HepG2 (cell line): ENCODE results near the gene UBXN6. TPM values are rescaled to one million over a fixed set of nuclear protein-coding genes. Genes with fewer than 3 reads are reported as not detected.

ENCODE experiments used
- EZH2 ChIP-seq: conservative IDR thresholded peaks from 2 replicates; pipeline ENCODE4 v1.6.1; 2012; ENCODE audit warnings: mild to moderate bottlenecking, low read depth, low read length, moderate library complexity
- FOXM1 ChIP-seq: sonication (generic); formaldehyde crosslinking; IDR thresholded peaks from 2 replicates; pipeline ENCODE4 v1.5.0; 2020; ENCODE audit warnings: missing genetic modification reagents
- HOXA7 ChIP-seq: sonication (generic); formaldehyde crosslinking; IDR thresholded peaks from 2 replicates; pipeline ENCODE4 v1.8.1; 2022; ENCODE audit warnings: mild to moderate bottlenecking, missing genetic modification reagents, moderate library complexity
- JUNB ChIP-seq: sonication (generic); formaldehyde crosslinking; IDR thresholded peaks from 2 replicates; pipeline ENCODE4 v1.8.0; 2022; ENCODE audit warnings: missing genetic modification reagents, mild to moderate bottlenecking, borderline replicate concordance
- MAZ ChIP-seq, 2 experiments: sonication (generic) in 1 of 2; formaldehyde crosslinking in 1 of 2; IDR thresholded peaks; 2 replicates each; pipeline versions ENCODE4 v1.5.0 to v1.6.1; 2012 to 2020; ENCODE audit warnings: low read depth in 2 of 2, mild to moderate bottlenecking in 2 of 2, borderline replicate concordance in 1 of 2, improper control_type of control experiment in 1 of 2, low read length in 1 of 2, missing genetic modification reagents in 1 of 2, moderate library complexity in 1 of 2
- NFYC ChIP-seq: IDR thresholded peaks from 2 replicates; pipeline ENCODE4 v1.6.1; 2016; ENCODE audit warnings: missing genetic modification reagents, missing compliant biosample characterization
- ZFX ChIP-seq: sonication (generic); formaldehyde crosslinking; IDR thresholded peaks from 2 replicates; pipeline ENCODE4 v1.4.0; 2020; ENCODE audit warnings: mild to moderate bottlenecking, low read depth, missing genetic modification reagents, moderate library complexity
- ZIK1 ChIP-seq: sonication (generic); formaldehyde crosslinking; IDR thresholded peaks from 2 replicates; pipeline ENCODE4 v1.5.0; 2020; ENCODE audit warnings: mild to moderate bottlenecking, low read depth, missing genetic modification reagents, borderline replicate concordance
- ZNF143 ChIP-seq: sonication (generic); formaldehyde crosslinking; IDR thresholded peaks from 2 replicates; pipeline ENCODE4 v1.4.0; 2020; ENCODE audit warnings: missing genetic modification reagents
- ZNF234 ChIP-seq: sonication (generic); formaldehyde crosslinking; conservative IDR thresholded peaks from 2 replicates; pipeline ENCODE4 v1.5.1; 2020; ENCODE audit warnings: mild to moderate bottlenecking, missing genetic modification reagents
- ZNF446 ChIP-seq: sonication (generic); formaldehyde crosslinking; IDR thresholded peaks from 2 replicates; pipeline ENCODE4 v1.5.0; 2020; ENCODE audit warnings: mild to moderate bottlenecking, missing genetic modification reagents
- ZNF552 ChIP-seq: sonication (generic); formaldehyde crosslinking; IDR thresholded peaks from 2 replicates; pipeline ENCODE4 v1.9.0; 2022; ENCODE audit warnings: missing genetic modification reagents, mild to moderate bottlenecking, borderline replicate concordance
- ZNF619 ChIP-seq: sonication (generic); formaldehyde crosslinking; IDR thresholded peaks from 2 replicates; pipeline ENCODE4 v1.4.0; 2020; ENCODE audit warnings: mild to moderate bottlenecking, missing genetic modification reagents
- ZNF850 ChIP-seq: sonication (generic); formaldehyde crosslinking; conservative IDR thresholded peaks from 2 replicates; pipeline ENCODE4 v1.9.0; 2021; ENCODE audit warnings: mild to moderate bottlenecking, missing genetic modification reagents
- polyA plus RNA-seq, 8 experiments: library from polyadenylated mRNA; depleted of rRNA in 3 of 8; stranded (reverse) in 7 of 8; unstranded in 1 of 8; fragments of >200 nt; fragmentation: Illumina TruSeq in 4 of 8; extraction: Trizol in 4 of 8; gene quantifications; 2 replicates each; pipeline versions ENCODE4 v1.2.1 to v1.2.3, GENCODE V29; 2011 to 2016; ENCODE audit warnings: low read depth in 4 of 8, missing spikeins in 1 of 8, mixed read lengths in 1 of 8; ENCODE audit not compliant: insufficient read depth in 1 of 8
- total RNA-seq, 5 experiments: library from RNA; depleted of rRNA; stranded (reverse); fragments of >200 nt; fragmentation: Illumina TruSeq; extraction: Trizol; gene quantifications; 2 replicates each; pipeline ENCODE4 v1.2.3, GENCODE V29; 2016; ENCODE audit warnings: low read depth in 1 of 5
- TF ChIP-seq, protein P1 (sequence below): sonication (generic); formaldehyde crosslinking; conservative IDR thresholded peaks from 2 replicates; pipeline ENCODE4 v1.4.0; 2020; ENCODE audit warnings: missing genetic modification reagents
- TF ChIP-seq, protein P2 (sequence below): sonication (generic); formaldehyde crosslinking; IDR thresholded peaks from 2 replicates; pipeline ENCODE4 v1.5.0; 2020; ENCODE audit warnings: mild to moderate bottlenecking, missing genetic modification reagents
- TF ChIP-seq, protein P3 (sequence below): sonication (generic); formaldehyde crosslinking; IDR thresholded peaks from one replicate; pipeline ENCODE4 v1.5.1; 2020; ENCODE audit warnings: mild to moderate bottlenecking, missing genetic modification reagents; ENCODE audit errors: not compliant biosample characterization

Gene UBXN6
- total and polyA plus RNA-seq, 2 of the 13 experiments (the other 11 are each of a cell fraction or from before 2014, with no cell fraction given) = 34.9 to 35.5 TPM

DNA sequence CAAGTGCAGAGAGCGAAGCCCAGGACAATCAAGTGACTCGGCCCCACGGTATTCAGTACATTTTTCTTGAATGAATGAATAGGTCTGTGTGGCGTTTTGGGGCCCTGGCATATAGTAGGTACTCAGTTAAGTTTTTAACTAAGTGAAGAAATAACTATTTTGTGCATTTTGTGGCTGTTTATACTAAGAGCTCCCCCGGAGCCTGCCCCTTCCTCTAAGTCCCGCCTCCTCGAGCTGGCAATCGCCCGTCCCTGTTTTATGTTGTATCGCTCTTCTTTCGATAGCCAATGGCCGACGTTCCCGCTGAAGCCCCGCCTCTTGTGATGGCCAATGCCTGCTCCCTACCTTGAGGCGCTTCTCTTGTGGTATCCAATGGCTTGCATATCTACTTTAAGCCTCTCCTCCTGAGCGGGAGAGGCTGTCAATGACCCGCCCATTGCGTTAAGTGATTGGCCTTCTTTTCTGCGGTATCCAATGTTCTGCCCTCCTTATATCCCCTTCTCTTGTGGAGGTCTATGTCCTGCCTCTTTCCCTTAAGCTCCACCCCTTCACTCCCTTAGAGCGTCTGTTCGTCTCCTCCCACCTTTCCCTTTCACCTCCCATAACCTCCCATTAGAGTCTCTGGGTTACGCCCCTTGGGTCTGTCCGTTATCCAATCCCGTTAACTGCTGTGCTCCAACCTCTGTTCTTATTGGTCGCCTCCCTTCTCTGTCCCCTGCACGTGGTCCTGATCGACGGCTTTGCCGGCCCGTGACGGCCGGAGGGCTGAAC lies 14.0 kb upstream of the UBXN6 start (continued):
- TF ChIP-seq ZNF850 (no peak), ZNF446 (CRISPR knock-in tag) (no peak), JUNB (no peak), MAZ (IDR thresholded peaks at IDR 0.05; ENCODE audit: borderline replicate concordance, low read depth, low read length) (peak; percentile 58; the same call in 1 of the 2 replicates), MAZ (CRISPR knock-in tag; IDR thresholded peaks at IDR 0.05; ENCODE audit: low read depth) (0 out of 2 replicates have a peak, but pooled peaks have one; percentile 43), ZIK1 (CRISPR knock-in tag) (0 out of 2 replicates have a peak, but pooled peaks have one; percentile 21), FOXM1 (CRISPR knock-in tag) (no peak), ZFX (CRISPR knock-in tag) (0 out of 2 replicates have a peak, but pooled peaks have one; percentile 1), ZNF619 (CRISPR knock-in tag) (no peak), EZH2 (no peak), ZNF143 (0 out of 2 replicates have a peak, but pooled peaks have one; percentile 38), ZNF552 (CRISPR knock-in tag) (no peak), ZNF234 (CRISPR knock-in tag) (no peak), HOXA7 (CRISPR knock-in tag) (no peak), NFYC (peak; percentile 87)
- TF ChIP-seq, protein P1, sequence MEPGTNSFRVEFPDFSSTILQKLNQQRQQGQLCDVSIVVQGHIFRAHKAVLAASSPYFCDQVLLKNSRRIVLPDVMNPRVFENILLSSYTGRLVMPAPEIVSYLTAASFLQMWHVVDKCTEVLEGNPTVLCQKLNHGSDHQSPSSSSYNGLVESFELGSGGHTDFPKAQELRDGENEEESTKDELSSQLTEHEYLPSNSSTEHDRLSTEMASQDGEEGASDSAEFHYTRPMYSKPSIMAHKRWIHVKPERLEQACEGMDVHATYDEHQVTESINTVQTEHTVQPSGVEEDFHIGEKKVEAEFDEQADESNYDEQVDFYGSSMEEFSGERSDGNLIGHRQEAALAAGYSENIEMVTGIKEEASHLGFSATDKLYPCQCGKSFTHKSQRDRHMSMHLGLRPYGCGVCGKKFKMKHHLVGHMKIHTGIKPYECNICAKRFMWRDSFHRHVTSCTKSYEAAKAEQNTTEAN (CRISPR knock-in tag) = 0 out of 2 replicates have a peak, but pooled peaks have one; percentile 24
- TF ChIP-seq, protein P2, sequence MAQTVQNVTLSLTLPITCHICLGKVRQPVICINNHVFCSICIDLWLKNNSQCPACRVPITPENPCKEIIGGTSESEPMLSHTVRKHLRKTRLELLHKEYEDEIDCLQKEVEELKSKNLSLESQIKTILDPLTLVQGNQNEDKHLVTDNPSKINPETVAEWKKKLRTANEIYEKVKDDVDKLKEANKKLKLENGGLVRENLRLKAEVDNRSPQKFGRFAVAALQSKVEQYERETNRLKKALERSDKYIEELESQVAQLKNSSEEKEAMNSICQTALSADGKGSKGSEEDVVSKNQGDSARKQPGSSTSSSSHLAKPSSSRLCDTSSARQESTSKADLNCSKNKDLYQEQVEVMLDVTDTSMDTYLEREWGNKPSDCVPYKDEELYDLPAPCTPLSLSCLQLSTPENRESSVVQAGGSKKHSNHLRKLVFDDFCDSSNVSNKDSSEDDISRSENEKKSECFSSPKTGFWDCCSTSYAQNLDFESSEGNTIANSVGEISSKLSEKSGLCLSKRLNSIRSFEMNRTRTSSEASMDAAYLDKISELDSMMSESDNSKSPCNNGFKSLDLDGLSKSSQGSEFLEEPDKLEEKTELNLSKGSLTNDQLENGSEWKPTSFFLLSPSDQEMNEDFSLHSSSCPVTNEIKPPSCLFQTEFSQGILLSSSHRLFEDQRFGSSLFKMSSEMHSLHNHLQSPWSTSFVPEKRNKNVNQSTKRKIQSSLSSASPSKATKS (CRISPR knock-in tag) = no peak
- TF ChIP-seq, protein P3, sequence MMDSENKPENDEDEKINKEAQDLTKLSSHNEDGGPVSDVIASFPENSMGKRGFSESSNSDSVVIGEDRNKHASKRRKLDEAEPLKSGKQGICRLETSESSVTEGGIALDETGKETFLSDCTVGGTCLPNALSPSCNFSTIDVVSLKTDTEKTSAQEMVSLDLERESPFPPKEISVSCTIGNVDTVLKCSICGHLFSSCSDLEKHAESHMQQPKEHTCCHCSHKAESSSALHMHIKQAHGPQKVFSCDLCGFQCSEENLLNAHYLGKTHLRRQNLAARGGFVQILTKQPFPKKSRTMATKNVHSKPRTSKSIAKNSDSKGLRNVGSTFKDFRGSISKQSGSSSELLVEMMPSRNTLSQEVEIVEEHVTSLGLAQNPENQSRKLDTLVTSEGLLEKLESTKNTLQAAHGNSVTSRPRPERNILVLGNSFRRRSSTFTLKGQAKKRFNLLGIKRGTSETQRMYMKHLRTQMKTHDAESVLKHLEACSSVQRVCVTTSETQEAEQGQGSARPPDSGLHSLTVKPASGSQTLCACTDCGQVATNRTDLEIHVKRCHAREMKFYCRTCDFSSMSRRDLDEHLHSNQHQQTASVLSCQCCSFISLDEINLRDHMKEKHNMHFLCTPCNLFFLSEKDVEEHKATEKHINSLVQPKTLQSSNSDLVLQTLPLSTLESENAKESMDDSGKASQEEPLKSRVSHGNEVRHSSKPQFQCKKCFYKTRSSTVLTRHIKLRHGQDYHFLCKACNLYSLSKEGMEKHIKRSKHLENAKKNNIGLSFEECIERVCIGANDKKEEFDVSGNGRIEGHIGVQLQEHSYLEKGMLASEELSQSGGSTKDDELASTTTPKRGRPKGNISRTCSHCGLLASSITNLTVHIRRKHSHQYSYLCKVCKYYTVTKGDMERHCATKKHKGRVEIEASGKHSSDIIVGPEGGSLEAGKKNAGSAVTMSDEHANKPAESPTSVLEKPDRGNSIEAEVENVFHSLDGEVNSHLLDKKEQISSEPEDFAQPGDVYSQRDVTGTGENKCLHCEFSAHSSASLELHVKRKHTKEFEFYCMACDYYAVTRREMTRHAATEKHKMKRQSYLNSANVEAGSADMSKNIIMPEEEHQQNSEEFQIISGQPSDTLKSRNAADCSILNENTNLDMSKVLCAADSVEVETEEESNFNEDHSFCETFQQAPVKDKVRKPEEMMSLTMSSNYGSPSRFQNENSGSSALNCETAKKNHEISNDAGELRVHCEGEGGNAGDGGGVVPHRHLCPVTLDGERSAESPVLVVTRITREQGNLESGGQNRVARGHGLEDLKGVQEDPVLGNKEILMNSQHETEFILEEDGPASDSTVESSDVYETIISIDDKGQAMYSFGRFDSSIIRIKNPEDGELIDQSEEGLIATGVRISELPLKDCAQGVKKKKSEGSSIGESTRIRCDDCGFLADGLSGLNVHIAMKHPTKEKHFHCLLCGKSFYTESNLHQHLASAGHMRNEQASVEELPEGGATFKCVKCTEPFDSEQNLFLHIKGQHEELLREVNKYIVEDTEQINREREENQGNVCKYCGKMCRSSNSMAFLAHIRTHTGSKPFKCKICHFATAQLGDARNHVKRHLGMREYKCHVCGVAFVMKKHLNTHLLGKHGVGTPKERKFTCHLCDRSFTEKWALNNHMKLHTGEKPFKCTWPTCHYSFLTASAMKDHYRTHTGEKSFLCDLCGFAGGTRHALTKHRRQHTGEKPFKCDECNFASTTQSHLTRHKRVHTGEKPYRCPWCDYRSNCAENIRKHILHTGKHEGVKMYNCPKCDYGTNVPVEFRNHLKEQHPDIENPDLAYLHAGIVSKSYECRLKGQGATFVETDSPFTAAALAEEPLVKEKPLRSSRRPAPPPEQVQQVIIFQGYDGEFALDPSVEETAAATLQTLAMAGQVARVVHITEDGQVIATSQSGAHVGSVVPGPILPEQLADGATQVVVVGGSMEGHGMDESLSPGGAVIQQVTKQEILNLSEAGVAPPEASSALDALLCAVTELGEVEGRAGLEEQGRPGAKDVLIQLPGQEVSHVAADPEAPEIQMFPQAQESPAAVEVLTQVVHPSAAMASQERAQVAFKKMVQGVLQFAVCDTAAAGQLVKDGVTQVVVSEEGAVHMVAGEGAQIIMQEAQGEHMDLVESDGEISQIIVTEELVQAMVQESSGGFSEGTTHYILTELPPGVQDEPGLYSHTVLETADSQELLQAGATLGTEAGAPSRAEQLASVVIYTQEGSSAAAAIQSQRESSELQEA = no peak
